ENCODE data around the gene ORC4.

The ORC4 gene

GRCh38 chr2:148020111-148021058 is at the start of gene ORC4:
TSS of gene ORC4 (minus strand) at chr2:148020737. CDS start at chr2:147975958, 44,779 bp downstream.
- peak; percentile 93 for DNase-seq (ENCODE audit: low read depth)

GRCh38 chr2:148067801-148068200 is 47.3 kb upstream of the ORC4 start:
- no peak for DNase-seq (ENCODE audit: low read depth)

GRCh38 chr2:148065936-148066335 is 45.4 kb upstream of the ORC4 start:
- no peak for DNase-seq (ENCODE audit: low read depth)

- DNase-seq (ENCODE audit: low read depth) = no peak
Observed at GRCh38 chr2:148063633-148064032, 43.1 kb upstream of the ORC4 start.

GRCh38 chr2:148058641-148059040 is 38.1 kb upstream of the ORC4 start:
- DNase-seq (ENCODE audit: low read depth) = no peak

- DNase-seq (ENCODE audit: low read depth) = no peak
Observed at GRCh38 chr2:148052687-148053086, 32.1 kb upstream of the ORC4 start.

- DNase-seq (ENCODE audit: low read depth) = no peak
Observed at GRCh38 chr2:148049284-148049683, 28.7 kb upstream of the ORC4 start.

- no peak for DNase-seq (ENCODE audit: low read depth)
Observed at GRCh38 chr2:148048475-148049221, 28.1 kb upstream of the ORC4 start.

GRCh38 chr2:148046802-148047201 is 26.3 kb upstream of the ORC4 start:
- no peak for DNase-seq (ENCODE audit: low read depth)

GRCh38 chr2:148044322-148044721 is 23.8 kb upstream of the ORC4 start:
- no peak for DNase-seq (ENCODE audit: low read depth)

- no peak for DNase-seq (ENCODE audit: low read depth)
Observed at GRCh38 chr2:148042219-148042618, 21.7 kb upstream of the ORC4 start.

- DNase-seq (ENCODE audit: low read depth) = no peak
Observed at GRCh38 chr2:148039783-148040182, 19.2 kb upstream of the ORC4 start.

- DNase-seq (ENCODE audit: low read depth) = no peak
Observed at GRCh38 chr2:148032215-148032614, 11.7 kb upstream of the ORC4 start.

- no peak for DNase-seq (ENCODE audit: low read depth)
Observed at GRCh38 chr2:148031152-148031551, 10.6 kb upstream of the ORC4 start.

GRCh38 chr2:148028781-148029180 is 8.2 kb upstream of the ORC4 start:
- DNase-seq (ENCODE audit: low read depth) = no peak

GRCh38 chr2:148027822-148028221 is 7.3 kb upstream of the ORC4 start:
- no peak for DNase-seq (ENCODE audit: low read depth)

- no peak for DNase-seq (ENCODE audit: low read depth)
Observed at GRCh38 chr2:148026573-148026972, 6.0 kb upstream of the ORC4 start.

GRCh38 chr2:148023861-148024260 is 3.3 kb upstream of the ORC4 start:
- DNase-seq (ENCODE audit: low read depth) = no peak

- DNase-seq (ENCODE audit: low read depth) = no peak
Observed at GRCh38 chr2:148022882-148023281, 2.3 kb upstream of the ORC4 start.

- no peak for DNase-seq (ENCODE audit: low read depth)
Observed at GRCh38 chr2:148022351-148022750, 1.8 kb upstream of the ORC4 start.

- no peak for DNase-seq (ENCODE audit: low read depth)
Observed at GRCh38 chr2:148021886-148022285, 1.3 kb upstream of the ORC4 start.

GRCh38 chr2:148021059-148021861 is 723 bp upstream of the ORC4 start, which contains the start of gene MBD5:
TSS of gene MBD5 (plus strand) at chr2:148021091.
- no peak for DNase-seq (ENCODE audit: low read depth)
